ENCODE results near the gene TPK1. TPM values are rescaled to one million over a fixed set of nuclear protein-coding genes. Genes with fewer than 3 reads are reported as not detected.
"Not testable (repeated sequence)": the region's sequence is repeated elsewhere in the genome, so short reads cannot be mapped to it uniquely, and the experiment has no call there.

The TPK1 gene
- polyA plus RNA-seq, 1 experiment: 0.38 TPM

DNA sequence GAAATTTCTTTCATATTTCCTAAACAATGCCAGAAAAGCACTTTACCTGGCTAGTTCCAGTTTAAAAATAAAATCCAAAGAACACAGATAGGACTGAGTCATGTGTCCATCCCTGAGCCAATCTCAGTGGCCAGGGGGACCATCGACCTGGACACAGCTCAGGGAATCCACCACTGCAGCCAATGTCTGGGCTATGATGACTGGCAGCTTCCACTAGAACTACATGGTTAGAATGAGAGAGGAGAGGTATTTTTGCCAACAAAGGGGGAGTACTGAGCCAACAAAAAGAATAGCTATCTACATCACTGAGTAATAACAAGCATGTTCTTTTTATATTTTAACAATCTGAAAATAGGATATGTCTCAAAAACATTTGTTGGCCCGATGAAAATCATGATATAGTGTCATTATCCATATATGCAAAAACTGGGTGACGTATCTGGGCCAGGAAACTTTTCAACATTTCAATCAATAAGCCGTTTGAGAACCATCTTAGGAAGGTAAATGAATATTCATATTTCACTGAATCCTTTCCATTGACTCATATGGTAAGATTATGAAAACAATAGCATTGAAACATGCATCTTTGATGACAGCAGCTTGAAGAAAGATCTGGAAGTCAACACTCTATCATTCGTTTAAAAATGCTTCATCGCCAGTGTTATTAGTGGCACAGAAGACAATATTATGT, 104.0 kb downstream of the TPK1 start:
- Histone ChIP-seq H3K9me3 (ENCODE audit: control insufficient read depth, insufficient read depth, low read length) (peaks cover 8% of the 10 kb centered on the region), H3K27ac (ENCODE audit: low read depth, low read length) (no peak overlapping the region), H3K4me3 (ENCODE audit: low read depth, low read length) (no peak overlapping the region), H3K27me3 (ENCODE audit: control insufficient read depth, insufficient read depth, low read length) (no peaks in the 10 kb centered on the region)
- CTCF ChIA-PET: interaction anchor here (0.6 kb wide), 1 partner anchor 11 kb away, joined by 5 read pairs; no protein-coding TSS in a partner anchor
- DNase-seq (ENCODE audit: low read depth, low spot score): no peak
- POLR2A ChIA-PET: no interaction called here
- TF ChIP-seq, protein P1, sequence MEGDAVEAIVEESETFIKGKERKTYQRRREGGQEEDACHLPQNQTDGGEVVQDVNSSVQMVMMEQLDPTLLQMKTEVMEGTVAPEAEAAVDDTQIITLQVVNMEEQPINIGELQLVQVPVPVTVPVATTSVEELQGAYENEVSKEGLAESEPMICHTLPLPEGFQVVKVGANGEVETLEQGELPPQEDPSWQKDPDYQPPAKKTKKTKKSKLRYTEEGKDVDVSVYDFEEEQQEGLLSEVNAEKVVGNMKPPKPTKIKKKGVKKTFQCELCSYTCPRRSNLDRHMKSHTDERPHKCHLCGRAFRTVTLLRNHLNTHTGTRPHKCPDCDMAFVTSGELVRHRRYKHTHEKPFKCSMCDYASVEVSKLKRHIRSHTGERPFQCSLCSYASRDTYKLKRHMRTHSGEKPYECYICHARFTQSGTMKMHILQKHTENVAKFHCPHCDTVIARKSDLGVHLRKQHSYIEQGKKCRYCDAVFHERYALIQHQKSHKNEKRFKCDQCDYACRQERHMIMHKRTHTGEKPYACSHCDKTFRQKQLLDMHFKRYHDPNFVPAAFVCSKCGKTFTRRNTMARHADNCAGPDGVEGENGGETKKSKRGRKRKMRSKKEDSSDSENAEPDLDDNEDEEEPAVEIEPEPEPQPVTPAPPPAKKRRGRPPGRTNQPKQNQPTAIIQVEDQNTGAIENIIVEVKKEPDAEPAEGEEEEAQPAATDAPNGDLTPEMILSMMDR (IDR thresholded peaks at IDR 0.05; ENCODE audit: low read depth, low read length): no peak

DNA sequence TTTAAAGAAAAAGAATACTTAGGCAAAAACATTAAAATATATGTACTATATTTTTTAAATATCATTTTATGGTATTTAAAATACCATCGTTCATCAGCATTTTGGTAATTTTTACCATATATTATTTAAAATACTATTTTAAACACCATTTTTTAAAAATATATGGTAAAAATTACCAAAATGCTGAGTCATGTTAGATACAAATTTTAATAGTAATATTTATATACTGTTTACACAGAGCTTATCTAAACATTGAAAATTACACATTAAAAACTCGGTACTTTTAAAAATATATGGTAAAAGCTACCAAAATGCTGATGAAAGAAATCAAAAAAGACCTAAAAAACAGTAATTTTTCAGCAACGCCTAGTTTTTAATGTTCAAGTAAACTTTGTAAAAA, 105.6 kb downstream of the TPK1 start:
- CTCF ChIA-PET: no interaction called here
- DNase-seq (ENCODE audit: low read depth, low spot score): no peak
- POLR2A ChIA-PET: no interaction called here

DNA sequence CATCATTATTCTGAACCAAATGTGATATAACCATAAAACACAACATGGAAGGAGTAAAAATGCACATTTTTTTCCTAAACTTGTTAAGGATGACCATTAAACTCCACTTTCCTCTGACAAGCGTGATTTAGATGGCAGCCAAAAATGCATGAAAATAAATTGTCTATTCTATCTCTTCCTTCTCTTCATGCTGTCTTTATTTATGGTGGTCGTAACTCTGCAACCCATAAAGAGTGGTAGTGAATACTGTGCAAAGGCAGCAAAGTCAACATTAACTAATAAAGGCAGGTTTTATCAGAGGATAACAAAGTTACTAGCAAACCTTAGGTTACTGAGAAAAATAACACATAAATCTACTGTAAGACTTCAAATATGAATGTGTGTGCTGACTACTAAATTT, 106.6 kb downstream of the TPK1 start:
- DNase-seq (ENCODE audit: low read depth, low spot score): no peak
- ChIA-PET POLR2A (no interaction called here), CTCF (no interaction called here)
- no peak overlapping the region for H3K27ac ChIP-seq (ENCODE audit: low read depth, low read length)
- no peak overlapping the region for H3K4me3 ChIP-seq (ENCODE audit: low read depth, low read length)
- TF ChIP-seq, protein P1 (IDR thresholded peaks at IDR 0.05; ENCODE audit: low read depth, low read length): no peak
- H3K27me3 ChIP-seq (ENCODE audit: control insufficient read depth, insufficient read depth, low read length): no peaks in the 10 kb centered on the region
- H3K9me3 ChIP-seq (ENCODE audit: control insufficient read depth, insufficient read depth, low read length): peaks cover 8% of the 10 kb centered on the region

More for the DNA sequence above, 105.6 kb downstream of the TPK1 start:
- Histone ChIP-seq H3K9me3 (ENCODE audit: control insufficient read depth, insufficient read depth, low read length) (peaks cover 8% of the 10 kb centered on the region), H3K27me3 (ENCODE audit: control insufficient read depth, insufficient read depth, low read length) (no peaks in the 10 kb centered on the region), H3K27ac (ENCODE audit: low read depth, low read length) (no peak overlapping the region), H3K4me3 (ENCODE audit: low read depth, low read length) (no peak overlapping the region)
- TF ChIP-seq, protein P1 (IDR thresholded peaks at IDR 0.05; ENCODE audit: low read depth, low read length): no peak

DNA sequence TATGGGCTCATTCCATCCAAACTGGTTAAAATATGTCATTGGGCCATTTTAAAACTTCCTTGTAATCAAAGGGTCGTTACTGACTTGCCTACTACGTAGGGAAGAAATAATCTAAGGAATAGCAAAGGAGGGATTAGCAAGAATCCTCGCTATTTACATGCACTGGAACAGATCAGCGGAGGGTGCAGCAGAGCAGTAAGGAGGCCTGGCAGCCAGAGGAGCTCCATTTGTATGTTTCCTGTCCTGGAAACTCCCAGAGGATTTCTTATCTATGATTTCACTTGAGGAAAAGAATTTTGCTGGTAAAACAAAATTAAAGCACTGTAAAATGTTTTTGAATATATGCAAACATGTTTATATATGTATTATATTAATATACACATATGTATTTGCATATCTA, 107.3 kb downstream of the TPK1 start:
- CTCF ChIA-PET: no interaction called here
- no peaks in the 10 kb centered on the region for H3K27me3 ChIP-seq (ENCODE audit: control insufficient read depth, insufficient read depth, low read length)
- TF ChIP-seq, protein P1 (IDR thresholded peaks at IDR 0.05; ENCODE audit: low read depth, low read length): no peak
- no peak overlapping the region for H3K4me3 ChIP-seq (ENCODE audit: low read depth, low read length)
- no peak for DNase-seq (ENCODE audit: low read depth, low spot score)
- H3K9me3 ChIP-seq (ENCODE audit: control insufficient read depth, insufficient read depth, low read length): peaks cover 8% of the 10 kb centered on the region
- POLR2A ChIA-PET: no interaction called here
- H3K27ac ChIP-seq (ENCODE audit: low read depth, low read length): no peak overlapping the region

DNA sequence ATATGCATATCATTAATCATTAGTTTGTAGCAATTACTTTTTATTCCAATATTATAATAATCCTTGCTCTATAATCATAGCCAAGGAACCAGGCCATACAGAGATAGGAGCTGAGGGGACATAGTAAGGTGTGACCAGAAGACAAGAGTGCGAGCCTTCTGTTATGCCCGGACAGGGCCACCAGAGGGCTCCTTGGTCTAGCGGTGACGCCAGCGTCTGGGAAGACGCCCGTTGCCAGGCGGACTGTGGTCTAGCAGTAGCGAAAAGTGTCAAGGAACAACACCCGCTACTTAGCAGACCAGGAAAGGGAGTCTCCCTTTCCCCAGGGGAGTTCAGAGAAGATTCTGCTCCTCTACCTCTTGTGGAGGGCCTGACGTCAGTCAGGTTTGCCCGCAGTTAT, 109.0 kb downstream of the TPK1 start:
- POLR2A ChIA-PET; H3K27ac ChIP-seq (ENCODE audit: low read depth, low read length); H3K9me3 ChIP-seq (ENCODE audit: control insufficient read depth, insufficient read depth, low read length): not testable (repeated sequence)

More for the DNA sequence above, 109.0 kb downstream of the TPK1 start:
- H3K4me3 ChIP-seq (ENCODE audit: low read depth, low read length); H3K27me3 ChIP-seq (ENCODE audit: control insufficient read depth, insufficient read depth, low read length); DNase-seq (ENCODE audit: low read depth, low spot score); CTCF ChIA-PET: not testable (repeated sequence)
